T-helper 22 cell (primary cell): ENCODE results near the gene ANKMY1.
"Not testable (repeated sequence)": the region's sequence is repeated elsewhere in the genome, so short reads cannot be mapped to it uniquely, and the experiment has no call there.

ENCODE experiments used
- DNase-seq: peaks from one replicate; pipeline ENCODE4 v3.0.0-alpha.2; 2020; ENCODE audit warnings: low read depth

The ANKMY1 gene

GRCh38 chr2:240568678-240569522, 11.1 kb upstream of the ANKMY1 start:
- no peak for DNase-seq

GRCh38 chr2:240567872-240568677, 10.3 kb upstream of the ANKMY1 start, which contains the start of gene RNPEPL1:
RNPEPL1 (plus strand) TSS chr2:240568484; CDS start chr2:240568587, 103 bp downstream.
- peak; percentile 47 for DNase-seq

- peak; percentile 28 for DNase-seq
Observed at GRCh38 chr2:240567137-240567871, 9.5 kb upstream of the ANKMY1 start.

GRCh38 chr2:240566203-240567136, 8.7 kb upstream of the ANKMY1 start:
- peak; percentile 92 for DNase-seq

- DNase-seq = peak; percentile 93
Observed at GRCh38 chr2:240565333-240566202, 7.8 kb upstream of the ANKMY1 start.

GRCh38 chr2:240564561-240565332, 7.0 kb upstream of the ANKMY1 start:
- no peak for DNase-seq

GRCh38 chr2:240563951-240564560, 6.3 kb upstream of the ANKMY1 start:
- DNase-seq = no peak

GRCh38 chr2:240563231-240563630, 5.4 kb upstream of the ANKMY1 start:
- not testable (repeated sequence) for DNase-seq

GRCh38 chr2:240561325-240561971, 3.7 kb upstream of the ANKMY1 start:
- no peak for DNase-seq

- peak; percentile 99 for DNase-seq
Observed at GRCh38 chr2:240560480-240561324, 2.9 kb upstream of the ANKMY1 start.

- DNase-seq = peak; percentile 81
Observed at GRCh38 chr2:240560084-240560479, 2.3 kb upstream of the ANKMY1 start, which contains the start of gene DUSP28. DUSP28 (plus strand) TSS chr2:240560357; CDS start chr2:240560685, 328 bp downstream.

- DNase-seq = no peak
Observed at GRCh38 chr2:240559286-240559685, 1.5 kb upstream of the ANKMY1 start.

- DNase-seq = no peak
Observed at GRCh38 chr2:240558236-240558761, 511 bp upstream of the ANKMY1 start.

- no peak for DNase-seq
Observed at GRCh38 chr2:240557101-240557751, 562 bp downstream of the ANKMY1 start.

GRCh38 chr2:240556553-240557100, 1.2 kb downstream of the ANKMY1 start:
- peak; percentile 42 for DNase-seq
